GM18873 (cell line): ENCODE results near the gene ANKRD22.
"Not testable (repeated sequence)": the region's sequence is repeated elsewhere in the genome, so short reads cannot be mapped to it uniquely, and the experiment has no call there.

Experiments
- ATAC-seq: cut with Tn5 transposase; IDR thresholded peaks from one replicate; pipeline ENCODE4 v1.9.1; 2021; ENCODE audit warnings: mild to moderate bottlenecking, moderate library complexity, moderate number of reproducible peaks; ENCODE audit not compliant: unreplicated experiment, low FRiP score

ANKRD22 gene

GRCh38 chr10:88838766-88839350, 12.8 kb downstream of the ANKRD22 start:
- no peak for ATAC-seq

GRCh38 chr10:88837632-88838031, 14.0 kb downstream of the ANKRD22 start:
- not testable (repeated sequence) for ATAC-seq

- ATAC-seq: no peak
Observed at GRCh38 chr10:88835910-88836221, 15.8 kb downstream of the ANKRD22 start.

GRCh38 chr10:88835096-88835909, 16.3 kb downstream of the ANKRD22 start:
- ATAC-seq: no peak

GRCh38 chr10:88833723-88834122, 17.9 kb downstream of the ANKRD22 start:
- ATAC-seq: no peak

- no peak for ATAC-seq
Observed at GRCh38 chr10:88833156-88833555, 18.5 kb downstream of the ANKRD22 start.

GRCh38 chr10:88832376-88832775, 19.3 kb downstream of the ANKRD22 start:
- no peak for ATAC-seq

- ATAC-seq: no peak
Observed at GRCh38 chr10:88831709-88832108, 19.9 kb downstream of the ANKRD22 start.

- no peak for ATAC-seq
Observed at GRCh38 chr10:88830643-88831268, 20.9 kb downstream of the ANKRD22 start.

- ATAC-seq: no peak
Observed at GRCh38 chr10:88828310-88828709, 23.3 kb downstream of the ANKRD22 start.

GRCh38 chr10:88827671-88828070, 24.0 kb downstream of the ANKRD22 start:
- no peak for ATAC-seq

GRCh38 chr10:88826388-88826787, 25.3 kb downstream of the ANKRD22 start:
- ATAC-seq: no peak

- ATAC-seq: no peak
Observed at GRCh38 chr10:88820748-88821401, 30.8 kb downstream of the ANKRD22 start.

- ATAC-seq: no peak
Observed at GRCh38 chr10:88819290-88819689, 32.4 kb downstream of the ANKRD22 start.

- ATAC-seq: no peak
Observed at GRCh38 chr10:88813200-88813599, 38.4 kb downstream of the ANKRD22 start.

- ATAC-seq: no peak
Observed at GRCh38 chr10:88810196-88810961, 41.3 kb downstream of the ANKRD22 start.

- ATAC-seq: no peak
Observed at GRCh38 chr10:88809621-88810020, 42.0 kb downstream of the ANKRD22 start.

GRCh38 chr10:88805924-88806323, 45.7 kb downstream of the ANKRD22 start:
- ATAC-seq: no peak

GRCh38 chr10:88805361-88805760, 46.3 kb downstream of the ANKRD22 start:
- ATAC-seq: no peak

GRCh38 chr10:88804083-88804812, 47.4 kb downstream of the ANKRD22 start:
- no peak for ATAC-seq
